Keratinocyte (primary cell): ENCODE results near the gene RBMS3. TPM values are rescaled to one million over a fixed set of nuclear protein-coding genes. Genes with fewer than 3 reads are reported as not detected.

ENCODE experiments used
- DNase-seq: peaks from one replicate; pipeline ENCODE4 v3.0.0-alpha.2; 2011; ENCODE audit warnings: low read depth, missing footprints, low spot score
- FAIRE-seq: peaks from 2 replicates; lab custom pipeline; 2011; peaks lifted over from hg19 to GRCh38; lab: Jason Lieb, UNC
- H2AFZ ChIP-seq: 2 replicates; pipeline ENCODE4 v1.6.0; 2012; ENCODE audit warnings: low read length, control low read depth, inconsistent platforms; ENCODE audit not compliant: control insufficient read depth
- H3K27ac ChIP-seq: 2 replicates; pipeline ENCODE4 v1.5.1; 2011; ENCODE audit warnings: low read length; ENCODE audit not compliant: control insufficient read depth, insufficient read depth
- H3K27me3 ChIP-seq: 3 replicates; pipeline ENCODE4 v1.6.0; 2011; ENCODE audit warnings: low read length; ENCODE audit not compliant: control insufficient read depth, insufficient read depth; ENCODE audit errors: extremely low read depth
- H3K36me3 ChIP-seq, 2 experiments: 2 replicates in 1 of 2; 3 replicates in 1 of 2; pipeline ENCODE4 v1.5.1; 2011; ENCODE audit warnings: low read length in 2 of 2, mild to moderate bottlenecking in 1 of 2; ENCODE audit not compliant: control insufficient read depth in 2 of 2, insufficient read depth in 2 of 2; ENCODE audit errors: extremely low read depth in 1 of 2
- H3K4me1 ChIP-seq: 3 replicates; pipeline ENCODE4 v1.5.1; 2011; ENCODE audit warnings: low read length; ENCODE audit not compliant: control insufficient read depth, insufficient read depth; ENCODE audit errors: extremely low read depth
- H3K4me2 ChIP-seq: 3 replicates; pipeline ENCODE4 v1.6.0; 2011; ENCODE audit warnings: low read depth, low read length; ENCODE audit not compliant: control insufficient read depth, insufficient read depth; ENCODE audit errors: extremely low read depth
- H3K4me3 ChIP-seq, 3 experiments: fragments of 200-600 bp in 1 of 3; sonication (generic) in 1 of 3; 2 replicates in 2 of 3; 3 replicates in 1 of 3; pipeline ENCODE4 v1.5.1; 2011 to 2016; ENCODE audit warnings: low read length in 3 of 3, mild to moderate bottlenecking in 3 of 3, control low read depth in 2 of 3, inconsistent platforms in 1 of 3, low read depth in 1 of 3, mixed read lengths in 1 of 3, mixed run types in 1 of 3, moderate library complexity in 1 of 3; ENCODE audit not compliant: control insufficient read depth in 2 of 3, insufficient read depth in 2 of 3; ENCODE audit errors: extremely low read depth in 1 of 3
- H3K79me2 ChIP-seq: 2 replicates; pipeline ENCODE4 v1.6.0; 2012; ENCODE audit warnings: low read length; ENCODE audit not compliant: control insufficient read depth, insufficient read depth
- H3K9ac ChIP-seq: 3 replicates; pipeline ENCODE4 v1.6.0; 2011; ENCODE audit warnings: low read length; ENCODE audit not compliant: control insufficient read depth, insufficient read depth; ENCODE audit errors: extremely low read depth
- H3K9me1 ChIP-seq: 3 replicates; pipeline ENCODE4 v1.6.0; 2011; ENCODE audit warnings: low read length; ENCODE audit not compliant: control insufficient read depth, insufficient read depth; ENCODE audit errors: extremely low read depth
- H3K9me3 ChIP-seq: 2 replicates; pipeline ENCODE4 v1.5.1; 2012; ENCODE audit warnings: low read depth, low read length; ENCODE audit not compliant: control insufficient read depth
- H4K20me1 ChIP-seq: 3 replicates; pipeline ENCODE4 v1.6.0; 2011; ENCODE audit warnings: low read length; ENCODE audit not compliant: control insufficient read depth, insufficient read depth; ENCODE audit errors: extremely low read depth
- CTCF ChIP-seq, 3 experiments: IDR thresholded peaks in 1 of 3; conservative IDR thresholded peaks in 1 of 3; optimal IDR thresholded peaks in 1 of 3; 2 replicates in 2 of 3; 3 replicates in 1 of 3; pipeline versions ENCODE3 to v1.5.1; 2011; ENCODE audit warnings: low read length in 3 of 3, mild to moderate bottlenecking in 3 of 3, moderate library complexity in 2 of 3, control low read depth in 1 of 3, inconsistent platforms in 1 of 3; ENCODE audit not compliant: insufficient read depth in 2 of 3; ENCODE audit errors: extremely low read depth in 1 of 3
- EZH2 ChIP-seq: IDR thresholded peaks from one replicate; pipeline ENCODE4 v1.6.1; 2012; ENCODE audit warnings: inconsistent platforms, mild to moderate bottlenecking, low read length, moderate library complexity
- dilution Hi-C: fragments of 300-500 bp; cut with MboI; formaldehyde crosslinking; loops from one replicate; pipeline ENCODE4 v1.7.0; 2020; ENCODE audit warnings: low sequenced_read_pairs; ENCODE audit not compliant: extremely low pct_ligation_motif_present
- polyA plus RNA-seq, 5 experiments: library from polyadenylated mRNA; depleted of rRNA in 3 of 5; stranded (reverse) in 3 of 5; stranded (forward) in 1 of 5; unstranded in 1 of 5; fragments of >200 nt; gene quantifications; 1 replicate in 1 of 5; 2 replicates in 3 of 5; 3 replicates in 1 of 5; pipeline versions ENCODE4 v1.2.1 to v1.2.3, GENCODE V29; 2011 to 2012; ENCODE audit warnings: missing spikeins in 2 of 5, low read depth in 1 of 5, low replicate concordance in 1 of 5

The RBMS3 gene
- polyA plus RNA-seq, 1 donor (not counting 4 experiments of a cell fraction or from before 2014, with no cell fraction given), result 2.3 TPM

GRCh38 chr3:29852767-29853166 is 571.9 kb downstream of the RBMS3 start:
- Histone ChIP-seq H3K9me1 (no peaks in the 10 kb centered on the region), H3K27me3 (no peaks in the 10 kb centered on the region), H3K4me3 (no peak overlapping the region), H2AFZ (no peak overlapping the region), H3K79me2 (no peaks in the 10 kb centered on the region), H4K20me1 (no peaks in the 10 kb centered on the region), H3K9ac (no peak overlapping the region), H3K4me2 (no peak overlapping the region), H3K27ac (no peak overlapping the region), H3K9me3 (no peaks in the 10 kb centered on the region), H3K4me1 (no peaks in the 10 kb centered on the region), H3K36me3 (no peaks in the 10 kb centered on the region)
- dilution Hi-C loops, result no loop called here
- peak; percentile 23 for FAIRE-seq
- no peak for TF ChIP-seq CTCF (optimal IDR thresholded peaks at IDR 0.05 in 1 of 3, IDR thresholded peaks at IDR 0.05 in 1 of 3, conservative IDR thresholded peaks at IDR 0.05 in 1 of 3; ENCODE audit: extremely low read depth in 1 of 3, insufficient read depth in 2 of 3, low read length in 3 of 3)
- no peak for TF ChIP-seq EZH2
- DNase-seq, result no peak

GRCh38 chr3:29853841-29854397 is 573.0 kb downstream of the RBMS3 start:
- Histone ChIP-seq H3K36me3 (no peaks in the 10 kb centered on the region), H3K4me1 (no peaks in the 10 kb centered on the region), H3K27me3 (no peaks in the 10 kb centered on the region), H3K4me3 (no peak overlapping the region), H3K9me3 (no peaks in the 10 kb centered on the region), H4K20me1 (no peaks in the 10 kb centered on the region), H3K9me1 (no peaks in the 10 kb centered on the region), H2AFZ (no peak overlapping the region), H3K9ac (no peak overlapping the region), H3K27ac (no peak overlapping the region), H3K79me2 (no peaks in the 10 kb centered on the region), H3K4me2 (no peak overlapping the region)
- FAIRE-seq (no peak), DNase-seq (no peak)
- dilution Hi-C loops, result no loop called here
- no peak for TF ChIP-seq EZH2
- no peak for TF ChIP-seq CTCF (optimal IDR thresholded peaks at IDR 0.05 in 1 of 3, IDR thresholded peaks at IDR 0.05 in 1 of 3, conservative IDR thresholded peaks at IDR 0.05 in 1 of 3; ENCODE audit: extremely low read depth in 1 of 3, insufficient read depth in 2 of 3, low read length in 3 of 3)
